MV-4-11 (cell line): Measurements from ENCODE around the gene ATF4.
"Not testable (repeated sequence)": the region's sequence is repeated elsewhere in the genome, so short reads cannot be mapped to it uniquely, and the experiment has no call there.

Source experiments
- DNase-seq: peaks from one replicate; lab custom pipeline; 2025; lab: John Stamatoyannopoulos, UW

The ATF4 gene

DNA sequence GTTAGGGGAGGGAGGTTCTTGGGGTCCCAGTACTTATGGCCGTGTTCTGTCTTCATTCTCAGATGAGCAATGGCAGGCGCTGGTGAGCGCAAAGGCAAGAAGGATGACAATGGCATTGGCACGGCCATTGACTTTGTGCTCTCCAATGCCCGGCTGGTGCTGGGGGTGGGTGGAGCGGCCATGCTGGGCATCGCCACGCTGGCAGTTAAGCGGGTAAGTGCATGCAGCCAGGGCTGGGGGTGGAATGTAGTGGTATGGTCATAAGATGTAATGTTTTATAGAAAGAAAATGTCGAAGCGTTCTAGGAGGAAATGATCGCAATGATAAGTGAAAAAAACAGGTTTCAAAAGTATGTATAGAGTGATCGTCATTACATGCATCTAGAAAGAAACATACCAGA lies 9.1 kb upstream of the ATF4 start:
- no peak for DNase-seq

DNA sequence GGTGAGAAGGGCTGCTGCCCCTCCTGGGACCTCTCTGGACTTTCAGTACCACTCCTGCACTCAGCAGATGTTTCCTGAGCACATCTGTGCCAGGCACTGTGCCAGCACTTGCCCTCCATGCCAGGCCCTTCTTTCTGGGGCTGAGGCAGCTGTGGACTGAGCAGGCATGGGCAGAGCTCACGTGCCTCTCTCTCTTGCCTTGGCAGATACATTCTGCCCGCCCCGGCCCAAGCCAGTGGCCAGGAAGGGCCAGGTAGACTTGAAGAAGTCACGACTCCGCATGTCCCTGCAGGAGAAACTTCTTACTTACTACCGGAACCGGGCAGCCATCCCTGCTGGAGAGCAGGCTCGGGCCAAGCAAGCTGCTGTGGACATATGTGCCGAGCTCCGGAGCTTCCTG lies 8.3 kb upstream of the ATF4 start:
- DNase-seq: no peak

DNA sequence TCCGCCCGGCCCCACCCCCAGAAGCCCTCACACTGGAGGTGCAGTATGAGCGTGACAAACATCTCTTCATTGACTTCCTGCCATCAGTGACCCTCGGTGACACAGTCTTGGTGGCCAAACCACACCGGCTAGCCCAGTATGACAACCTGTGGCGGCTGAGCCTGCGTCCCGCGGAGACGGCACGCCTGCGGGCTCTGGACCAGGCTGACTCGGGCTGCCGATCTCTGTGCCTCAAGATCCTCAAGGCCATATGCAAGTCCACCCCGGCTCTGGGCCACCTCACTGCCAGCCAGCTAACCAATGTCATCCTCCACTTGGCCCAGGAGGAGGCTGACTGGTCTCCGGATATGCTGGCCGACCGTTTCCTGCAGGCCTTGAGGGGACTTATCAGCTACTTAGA lies 6.6 kb upstream of the ATF4 start:
- DNase-seq: no peak

DNA sequence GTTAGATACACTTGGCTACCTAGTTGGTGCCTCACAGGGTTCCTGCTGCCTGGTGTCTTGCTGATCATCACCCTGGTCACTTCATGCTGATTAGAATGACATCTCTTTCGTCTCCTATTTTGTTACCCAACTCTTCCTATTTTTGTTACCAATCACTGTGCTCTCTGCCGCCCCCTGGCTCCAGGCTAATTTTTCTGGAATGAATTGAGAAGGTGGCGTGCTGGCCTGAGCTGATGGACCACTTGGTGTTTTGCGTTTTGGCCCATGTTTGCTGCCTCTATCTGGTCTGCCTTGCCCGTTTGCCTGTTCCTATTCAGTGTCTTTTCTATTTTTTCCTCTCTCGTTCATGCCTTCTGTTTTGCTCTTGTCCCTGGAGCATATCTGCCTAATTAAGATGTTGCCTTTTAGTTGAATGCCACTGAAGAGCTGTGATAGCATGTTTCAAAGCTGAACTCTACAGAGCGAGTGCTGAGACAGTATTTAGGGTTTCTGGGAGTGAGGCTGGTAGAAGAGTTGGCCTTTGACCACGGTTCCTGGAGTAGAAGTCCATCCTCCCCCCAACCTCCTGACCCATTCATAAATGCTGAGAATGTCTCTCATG lies 5.9 kb upstream of the ATF4 start:
- peak; percentile 54 for DNase-seq

DNA sequence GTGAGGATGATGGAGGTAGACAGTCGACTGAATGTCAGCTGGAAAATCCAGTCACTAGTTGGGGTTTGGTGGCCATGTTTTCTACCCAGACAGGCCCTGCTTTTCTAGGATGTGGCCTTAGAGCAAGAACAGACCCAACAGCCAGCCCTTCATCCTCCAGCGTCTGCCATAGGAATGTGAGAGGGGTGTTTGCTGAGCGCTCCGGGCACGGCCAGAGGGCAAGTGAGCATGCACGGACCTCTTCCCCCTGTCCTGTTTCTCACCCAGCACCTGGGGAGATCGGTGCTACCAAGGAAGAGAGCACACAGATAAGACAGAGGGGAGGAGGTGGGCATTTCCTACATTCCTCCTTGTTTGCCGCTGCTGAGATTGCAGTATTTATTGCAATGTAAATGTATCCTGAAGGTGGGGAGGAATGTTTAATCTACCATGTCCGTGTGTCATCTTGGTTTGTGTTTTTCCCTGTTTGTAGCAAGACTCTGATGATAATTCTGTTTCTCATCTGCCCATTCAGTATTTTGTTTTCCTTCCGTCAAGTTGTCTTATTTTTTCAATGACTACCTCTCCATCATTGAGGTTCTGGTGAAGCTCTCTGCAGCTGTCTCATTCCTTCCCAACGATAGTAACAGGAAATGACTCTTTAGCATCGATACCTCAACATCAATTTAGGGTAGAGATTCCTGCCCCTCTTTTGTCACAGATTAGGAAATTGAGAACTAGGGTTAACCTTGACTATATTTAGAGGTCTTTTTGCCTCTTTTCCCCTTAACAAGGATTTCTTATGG lies 4.9 kb upstream of the ATF4 start:
- no peak for DNase-seq

DNA sequence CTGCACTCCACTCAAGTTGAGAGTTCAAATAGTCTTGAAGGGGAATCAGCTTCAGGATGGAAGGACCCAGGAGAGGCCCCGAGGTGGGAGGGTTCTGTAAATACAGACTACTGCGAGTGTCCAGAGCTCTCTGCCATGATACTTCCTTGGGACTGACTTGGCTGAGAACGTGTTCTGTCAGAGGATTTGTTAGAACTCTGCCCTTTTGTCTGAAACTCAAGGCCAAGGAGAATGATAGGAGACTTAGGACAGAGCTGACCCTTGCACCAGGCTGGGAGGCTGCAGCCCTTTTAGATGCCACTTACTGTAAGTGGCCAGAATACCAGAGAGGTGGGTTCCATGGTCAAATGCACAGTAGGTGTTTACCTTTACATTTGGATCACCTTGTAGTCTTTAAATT lies 2.9 kb upstream of the ATF4 start:
- no peak for DNase-seq

DNA sequence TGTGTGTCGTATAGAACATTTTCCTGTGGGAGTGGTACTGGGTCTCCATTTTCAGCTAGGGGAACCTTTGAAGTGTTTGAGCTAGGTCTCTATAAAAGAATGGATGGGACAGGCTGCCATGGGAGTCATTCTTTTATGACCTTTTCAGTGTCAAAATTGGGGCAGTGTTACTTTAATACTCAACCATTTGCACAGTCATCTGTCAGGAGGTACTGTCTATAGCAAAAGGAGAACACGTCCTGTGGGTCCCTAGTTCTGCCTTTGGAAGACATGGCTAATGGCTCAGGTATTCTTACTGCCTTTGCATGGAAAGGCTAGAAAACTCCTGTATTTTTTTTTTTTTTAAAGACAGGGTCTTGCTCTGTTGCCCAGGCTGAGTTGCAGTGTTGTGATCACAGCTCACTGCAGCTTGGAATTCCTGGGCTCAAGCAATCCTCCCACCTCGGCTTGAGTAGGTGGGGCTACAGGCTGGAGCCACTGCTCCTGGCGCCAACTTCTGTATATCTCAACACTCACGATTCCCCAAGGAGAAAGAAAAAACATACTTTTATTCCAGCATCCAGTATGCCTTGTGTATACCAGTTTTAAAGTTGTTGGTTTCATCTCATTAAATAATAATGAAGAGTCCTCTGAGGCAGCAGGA lies 2.1 kb upstream of the ATF4 start:
- DNase-seq: no peak

DNA sequence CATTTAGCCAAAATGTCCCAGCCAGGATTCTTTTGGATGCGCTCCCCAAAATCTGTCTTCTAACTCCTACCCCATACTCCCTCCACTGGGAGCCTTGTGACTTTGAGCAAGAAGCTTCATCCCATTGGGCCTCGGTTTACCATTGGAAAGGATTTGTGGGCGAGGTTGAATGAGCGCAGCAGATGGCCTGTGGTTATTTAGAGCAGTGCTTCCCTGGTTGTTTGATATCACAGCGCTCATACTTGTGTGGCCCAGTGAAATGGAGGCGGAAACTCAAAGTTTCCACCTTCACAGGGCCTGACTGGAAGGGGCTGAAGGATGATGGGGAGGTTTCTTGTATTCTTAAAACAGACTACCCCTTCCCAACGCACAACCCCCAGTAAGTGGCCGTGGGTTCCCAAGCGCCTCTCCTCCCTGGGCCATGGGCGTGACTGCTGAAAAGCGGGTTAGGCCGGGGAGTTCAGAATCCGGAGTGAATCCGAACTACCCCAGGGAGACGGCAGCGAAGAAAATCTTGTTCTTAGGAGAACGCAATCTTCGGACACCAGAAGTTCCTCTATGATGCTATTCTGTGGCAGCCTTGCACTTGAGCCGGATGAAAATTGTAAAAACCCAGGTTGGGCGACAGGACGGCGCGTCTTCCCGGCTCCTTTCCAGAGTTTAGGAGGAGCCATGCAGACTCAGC lies 1.2 kb upstream of the ATF4 start:
- DNase-seq: peak; percentile 44

DNA sequence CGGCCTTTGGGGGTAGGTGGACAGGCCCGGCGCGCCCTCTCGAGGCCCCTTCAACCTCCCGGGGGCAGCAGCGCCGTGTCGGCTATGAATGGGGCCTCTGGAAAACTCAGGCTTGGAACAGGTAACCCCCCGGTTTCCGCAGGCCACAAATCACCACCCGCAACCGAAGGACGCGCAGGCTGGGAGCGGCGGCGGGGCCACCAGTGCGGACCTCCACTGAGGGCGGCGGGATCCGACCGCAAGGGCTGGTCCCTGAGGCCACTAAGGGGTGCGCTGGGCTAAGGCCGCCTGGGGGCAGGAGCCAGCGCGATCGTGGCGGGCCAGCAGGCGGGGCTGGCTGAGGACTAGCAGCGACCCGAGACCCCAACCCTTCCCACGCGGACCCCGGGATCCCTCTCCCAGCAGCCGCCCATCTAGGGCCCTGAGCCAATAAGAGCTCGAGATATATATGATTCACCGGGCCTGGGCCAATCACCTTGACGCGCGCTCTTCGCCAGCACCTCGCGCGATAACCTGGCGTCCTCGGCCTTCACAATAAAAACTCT lies 609 bp upstream of the ATF4 start:
- peak; percentile 98 for DNase-seq

DNA sequence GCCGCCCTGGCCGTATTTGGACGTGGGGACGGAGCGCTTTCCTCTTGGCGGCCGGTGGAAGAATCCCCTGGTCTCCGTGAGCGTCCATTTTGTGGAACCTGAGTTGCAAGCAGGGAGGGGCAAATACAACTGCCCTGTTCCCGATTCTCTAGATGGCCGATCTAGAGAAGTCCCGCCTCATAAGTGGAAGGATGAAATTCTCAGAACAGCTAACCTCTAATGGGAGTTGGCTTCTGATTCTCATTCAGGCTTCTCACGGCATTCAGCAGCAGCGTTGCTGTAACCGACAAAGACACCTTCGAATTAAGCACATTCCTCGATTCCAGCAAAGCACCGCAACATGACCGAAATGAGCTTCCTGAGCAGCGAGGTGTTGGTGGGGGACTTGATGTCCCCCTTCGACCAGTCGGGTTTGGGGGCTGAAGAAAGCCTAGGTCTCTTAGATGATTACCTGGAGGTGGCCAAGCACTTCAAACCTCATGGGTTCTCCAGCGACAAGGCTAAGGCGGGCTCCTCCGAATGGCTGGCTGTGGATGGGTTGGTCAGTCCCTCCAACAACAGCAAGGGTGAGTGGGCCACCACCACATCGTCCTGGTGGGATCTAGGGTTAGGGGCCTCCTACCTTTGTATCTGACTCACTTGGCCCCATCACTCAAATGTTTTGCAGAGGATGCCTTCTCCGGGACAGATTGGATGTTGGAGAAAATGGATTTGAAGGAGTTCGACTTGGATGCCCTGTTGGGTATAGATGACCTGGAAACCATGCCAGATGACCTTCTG lies 934 bp downstream of the ATF4 start:
- DNase-seq: peak; percentile 38

DNA sequence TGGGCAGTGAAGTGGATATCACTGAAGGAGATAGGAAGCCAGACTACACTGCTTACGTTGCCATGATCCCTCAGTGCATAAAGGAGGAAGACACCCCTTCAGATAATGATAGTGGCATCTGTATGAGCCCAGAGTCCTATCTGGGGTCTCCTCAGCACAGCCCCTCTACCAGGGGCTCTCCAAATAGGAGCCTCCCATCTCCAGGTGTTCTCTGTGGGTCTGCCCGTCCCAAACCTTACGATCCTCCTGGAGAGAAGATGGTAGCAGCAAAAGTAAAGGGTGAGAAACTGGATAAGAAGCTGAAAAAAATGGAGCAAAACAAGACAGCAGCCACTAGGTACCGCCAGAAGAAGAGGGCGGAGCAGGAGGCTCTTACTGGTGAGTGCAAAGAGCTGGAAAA lies 1.7 kb downstream of the ATF4 start:
- DNase-seq: not testable (repeated sequence)

DNA sequence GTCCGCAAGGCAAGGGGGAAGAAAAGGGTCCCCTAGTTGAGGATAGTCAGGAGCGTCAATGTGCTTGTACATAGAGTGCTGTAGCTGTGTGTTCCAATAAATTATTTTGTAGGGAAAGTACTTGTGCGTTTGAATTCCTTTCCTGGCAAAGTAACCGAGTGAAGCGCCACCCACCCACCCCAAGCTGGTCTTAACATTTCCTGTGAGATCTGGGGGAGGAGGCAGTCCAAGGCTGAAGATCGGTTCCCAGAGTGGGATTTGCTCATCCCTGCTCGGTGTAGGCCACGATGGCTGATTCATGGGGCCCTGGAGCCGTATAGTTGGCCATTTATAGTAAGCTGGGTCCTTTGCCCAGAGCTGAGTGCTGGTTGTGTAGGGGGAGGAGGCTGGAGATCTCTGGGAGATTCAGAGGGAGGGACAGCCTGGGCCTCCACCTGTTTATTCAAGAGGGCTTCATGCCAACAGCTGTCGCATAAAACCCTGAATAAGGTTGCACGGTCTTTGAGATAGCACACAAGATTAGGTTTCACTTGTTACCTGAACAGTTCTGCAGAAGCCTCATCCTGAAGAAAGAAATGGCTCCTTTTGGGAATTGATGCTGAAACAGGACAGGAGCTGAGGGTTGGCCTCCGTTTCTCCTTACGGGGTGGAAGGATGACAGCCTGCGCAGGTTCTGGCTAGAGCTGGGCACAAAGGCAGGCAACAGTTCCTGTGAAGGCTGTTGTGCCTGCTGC lies 2.4 kb downstream of the ATF4 start:
- DNase-seq: peak; percentile 37

DNA sequence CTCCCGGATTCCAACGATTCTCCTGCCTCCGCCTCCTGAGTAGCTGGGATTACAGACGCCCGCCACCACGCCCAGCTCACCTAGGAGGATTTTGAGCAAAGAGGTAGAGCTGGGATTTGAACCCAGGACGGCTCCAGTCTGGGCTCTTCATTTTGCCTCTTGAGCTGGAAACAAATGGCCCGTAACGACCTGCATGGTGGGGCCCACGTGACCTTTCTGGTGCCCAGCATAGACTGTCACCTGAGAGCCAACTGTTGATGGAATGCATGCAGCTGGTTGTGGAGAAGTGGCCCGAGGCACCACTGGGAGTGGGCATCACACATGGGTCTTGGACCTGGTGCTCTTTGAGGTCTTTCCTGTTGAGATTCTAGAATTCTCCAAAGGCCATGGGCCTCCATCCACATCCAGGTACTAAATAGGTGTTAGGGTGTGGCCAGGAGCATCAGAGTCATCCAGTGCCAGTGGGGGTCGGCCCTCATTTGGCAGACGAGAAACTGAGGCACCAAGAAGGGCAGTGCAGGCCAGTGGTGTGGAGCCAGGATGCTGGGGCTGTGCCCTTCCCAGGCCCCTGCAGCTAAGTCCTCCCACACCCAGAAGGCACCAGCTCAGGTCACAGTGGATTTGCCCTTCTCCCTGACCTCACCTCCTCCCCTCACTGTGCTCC lies 3.9 kb downstream of the ATF4 start:
- DNase-seq: no peak

DNA sequence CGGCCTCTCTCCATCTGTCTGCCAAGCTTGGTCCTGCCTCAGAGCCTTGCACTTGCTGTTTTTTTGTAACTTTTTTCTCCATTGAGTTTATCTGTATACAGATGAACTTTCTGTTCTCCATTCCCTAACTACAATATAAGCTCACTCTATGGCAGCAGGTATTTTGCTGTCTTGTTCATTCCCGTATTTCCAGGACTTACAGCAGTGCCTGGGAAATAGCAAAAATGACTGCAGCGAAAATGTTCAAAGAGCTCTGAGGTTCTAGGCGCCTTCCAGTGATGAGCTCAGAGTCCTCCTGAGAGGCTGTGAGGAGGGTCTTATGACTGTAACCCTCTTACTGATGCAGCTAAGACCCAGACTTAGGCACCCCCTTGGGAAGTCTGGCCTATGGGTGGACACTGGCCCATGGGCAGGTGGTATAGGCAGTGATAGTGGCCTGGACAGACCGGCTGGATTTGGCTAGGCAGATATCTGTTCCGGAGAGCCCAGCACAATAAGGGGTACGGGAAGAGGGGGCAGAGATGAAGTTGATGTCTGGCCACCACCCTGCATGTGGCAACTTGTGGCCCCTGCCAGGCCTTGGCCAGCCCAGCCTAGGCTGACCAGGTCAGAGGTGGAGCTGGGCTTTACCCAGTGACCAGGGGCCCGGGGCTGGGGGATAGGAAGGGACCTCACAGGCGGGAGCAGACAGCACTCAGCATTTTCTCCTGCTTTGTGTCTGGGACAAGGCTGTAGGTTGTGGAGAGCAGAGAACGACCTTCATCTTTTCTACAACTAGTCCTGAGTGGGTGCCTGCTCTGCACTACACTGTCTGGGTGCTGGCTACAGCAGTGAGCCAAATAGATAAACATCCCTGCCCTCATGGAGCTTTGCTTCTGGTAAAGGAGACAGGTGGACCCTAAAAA lies 4.6 kb downstream of the ATF4 start:
- no peak for DNase-seq

DNA sequence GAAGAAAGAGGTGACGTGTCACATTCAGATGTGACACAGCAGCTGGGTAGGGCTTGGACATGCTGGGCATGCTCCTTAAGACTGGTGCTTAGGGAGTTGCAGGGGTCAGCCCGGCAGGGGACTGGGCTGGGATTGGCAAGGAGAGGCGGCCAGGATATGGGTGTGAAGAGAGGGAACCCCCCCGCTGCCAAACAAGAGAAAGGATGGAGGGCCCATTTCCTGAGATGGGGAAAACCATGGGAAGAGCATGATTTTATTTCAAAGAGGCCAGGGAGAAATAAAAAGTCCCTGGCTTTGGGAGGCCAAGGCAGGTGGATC lies 5.3 kb downstream of the ATF4 start:
- no peak for DNase-seq

DNA sequence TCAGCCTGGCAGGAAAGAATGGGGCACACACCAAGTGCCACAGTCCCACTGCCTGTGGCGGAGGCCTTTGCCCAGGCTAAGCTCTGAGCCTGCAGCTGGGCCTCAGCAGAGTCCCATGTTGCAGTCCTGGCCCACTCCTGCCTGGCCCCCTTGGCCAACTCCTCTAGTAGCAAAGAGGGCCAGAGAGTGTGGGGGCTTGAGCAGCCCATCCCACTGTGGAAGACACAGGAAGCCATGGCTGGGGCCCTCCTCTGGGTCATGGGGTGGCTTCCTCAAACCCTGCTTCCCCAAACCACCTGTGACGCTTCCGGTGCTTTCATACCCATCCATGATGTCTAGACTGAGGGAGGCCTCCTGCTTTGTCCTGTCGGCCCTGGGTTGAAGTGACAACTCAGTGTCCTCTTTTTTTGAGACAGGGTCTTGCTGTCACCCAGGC lies 6.4 kb downstream of the ATF4 start:
- DNase-seq: peak; percentile 37

DNA sequence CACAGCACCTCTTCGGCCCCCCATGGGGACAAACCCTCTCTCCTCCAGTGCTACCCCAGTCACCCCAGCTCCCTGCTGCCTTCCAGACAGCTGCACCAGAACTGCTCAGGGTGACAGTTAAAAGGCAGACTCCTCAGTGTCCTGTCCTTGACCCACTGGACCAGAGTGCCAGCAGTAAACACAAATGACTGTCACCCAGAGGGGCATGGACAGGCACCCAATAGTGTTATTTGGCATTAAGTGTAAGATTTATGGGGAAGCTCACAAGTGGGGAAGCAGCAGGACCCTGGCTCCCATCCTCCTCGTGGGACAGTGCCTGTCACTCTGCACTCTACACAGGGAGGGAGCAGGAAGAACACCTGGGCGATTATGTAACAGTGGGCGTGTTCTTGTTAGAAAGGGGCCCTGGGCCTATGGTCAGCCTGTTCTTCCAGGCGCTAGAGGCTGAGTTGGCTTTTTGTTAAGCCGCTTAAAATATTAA lies 7.2 kb downstream of the ATF4 start:
- DNase-seq: no peak

DNA sequence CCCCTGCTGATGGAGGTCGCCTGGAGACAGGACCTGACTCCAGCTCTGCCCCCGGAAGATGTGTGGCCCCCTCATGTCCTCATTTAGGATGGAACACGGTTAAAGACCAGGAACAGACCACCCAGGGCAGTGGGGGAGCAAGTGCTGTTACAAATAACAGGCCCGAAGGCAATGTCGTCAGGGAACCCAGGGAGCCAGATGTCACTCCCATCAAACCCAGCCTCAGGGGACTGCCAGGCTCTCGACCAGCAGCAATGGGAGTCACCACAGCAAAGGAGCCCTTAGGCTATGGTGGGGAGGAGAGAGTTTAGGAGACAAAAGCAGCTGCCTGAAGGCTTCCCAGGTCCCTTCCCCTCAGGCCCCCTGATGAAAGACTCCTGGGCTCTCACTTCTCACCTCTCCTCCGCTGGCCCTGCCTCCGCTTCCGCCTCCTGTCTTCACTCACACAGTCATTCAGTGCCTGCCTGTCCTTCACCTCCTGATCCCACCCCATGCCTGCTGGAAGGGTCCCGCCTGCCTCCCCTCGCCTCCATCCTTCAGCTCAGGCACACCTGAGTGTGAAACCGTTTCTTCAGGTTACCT lies 7.8 kb downstream of the ATF4 start:
- no peak for DNase-seq
